Measurements from ENCODE around the gene EIF3M. TPM values are rescaled to one million over a fixed set of nuclear protein-coding genes. Genes with fewer than 3 reads are reported as not detected.

The EIF3M gene
- total RNA-seq, 2 experiments from 2014 or later: 377 to 389 TPM

Other genes starting within 250 kb of the EIF3M start
- gene WT1, start 148.3 kb upstream of the EIF3M start, total RNA-seq: not detected
- not detected for gene CCDC73, start 210.8 kb downstream of the EIF3M start, total RNA-seq
- under 1 TPM; 0.24 to 0.43 TPM for gene PRRG4, start 246.1 kb downstream of the EIF3M start, total RNA-seq